A549 (cell line): ENCODE data around the gene TSPAN3.

ENCODE experiments used
- CTCF ChIP-seq: fragments of >200 bp; sonication (Bioruptor Twin); formaldehyde crosslinking; IDR thresholded peaks from 3 replicates; pipeline ENCODE4 v1.5.1; 2016
- E2F6 ChIP-seq: IDR thresholded peaks from 2 replicates; pipeline ENCODE4 v1.6.1; 2012; ENCODE audit warnings: low read depth, borderline replicate concordance
- JUNB ChIP-seq: fragments of >200 bp; sonication (Bioruptor Twin); formaldehyde crosslinking; IDR thresholded peaks from 2 replicates; pipeline ENCODE4 v1.6.1; 2016
- MAX ChIP-seq: IDR thresholded peaks from 2 replicates; pipeline ENCODE4 v1.6.1; 2012
- POLR2A ChIP-seq: IDR thresholded peaks from 2 replicates; pipeline ENCODE4 v1.6.1; 2012; ENCODE audit warnings: mild to moderate bottlenecking, low read length
- RAD21 ChIP-seq, 2 experiments: fragments of >200 bp in 1 of 2; sonication (Bioruptor Twin) in 1 of 2; formaldehyde crosslinking in 1 of 2; IDR thresholded peaks in 1 of 2; conservative IDR thresholded peaks in 1 of 2; 2 replicates in 1 of 2; 3 replicates in 1 of 2; pipeline ENCODE4 v1.6.1; 2012 to 2018; ENCODE audit warnings: inconsistent platforms in 1 of 2
- TP53 ChIP-seq: fragments of 250-450 bp; sonication (Bioruptor Pico); IDR thresholded peaks from 2 replicates; pipeline ENCODE4 v1.5.0; 2021; ENCODE audit warnings: mild to moderate bottlenecking, moderate library complexity
- TF ChIP-seq, protein P1 (sequence below): fragments of 450-650 bp; IDR thresholded peaks from 2 replicates; pipeline ENCODE4 v1.6.1; 2014; ENCODE audit warnings: antibody characterized with exemption

DNA sequence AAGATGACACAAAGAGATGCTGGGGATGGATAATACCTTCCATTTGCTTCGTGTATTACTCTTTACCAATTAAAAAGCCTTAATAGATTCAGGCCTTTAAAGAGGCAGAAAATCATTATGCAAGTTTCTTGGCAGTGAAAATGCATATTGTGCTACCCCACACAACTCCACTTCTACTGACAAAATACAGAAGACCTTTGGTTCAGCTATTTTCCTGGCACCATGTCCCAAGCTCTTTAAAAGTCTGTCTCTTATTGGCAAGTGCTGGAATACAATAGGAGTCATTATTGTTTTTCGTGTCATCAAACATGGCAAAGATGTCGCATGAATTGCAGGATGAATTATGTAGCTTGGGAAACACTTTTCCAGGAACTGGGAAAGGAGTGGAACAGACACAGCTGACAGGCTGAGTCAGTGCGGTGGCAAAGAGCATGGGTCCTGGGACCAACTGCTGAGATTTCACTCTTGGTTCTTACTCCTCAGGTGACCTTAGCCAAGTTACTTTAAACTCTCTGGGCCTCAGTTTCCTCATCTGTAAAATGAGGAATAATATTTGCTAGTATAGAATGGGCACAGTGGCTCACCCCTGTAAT lies 5.5 kb upstream of the TSPAN3 start:
- no peak for TF ChIP-seq CTCF
- TF ChIP-seq POLR2A: no peak
- no peak for TF ChIP-seq RAD21 (conservative IDR thresholded peaks at IDR 0.05 in 1 of 2, IDR thresholded peaks at IDR 0.05 in 1 of 2)
- no peak for TF ChIP-seq JUNB
- no peak for TF ChIP-seq E2F6
- TF ChIP-seq MAX: no peak
- TF ChIP-seq TP53 (CRISPR knock-in tag): no peak
- TF ChIP-seq, protein P1, sequence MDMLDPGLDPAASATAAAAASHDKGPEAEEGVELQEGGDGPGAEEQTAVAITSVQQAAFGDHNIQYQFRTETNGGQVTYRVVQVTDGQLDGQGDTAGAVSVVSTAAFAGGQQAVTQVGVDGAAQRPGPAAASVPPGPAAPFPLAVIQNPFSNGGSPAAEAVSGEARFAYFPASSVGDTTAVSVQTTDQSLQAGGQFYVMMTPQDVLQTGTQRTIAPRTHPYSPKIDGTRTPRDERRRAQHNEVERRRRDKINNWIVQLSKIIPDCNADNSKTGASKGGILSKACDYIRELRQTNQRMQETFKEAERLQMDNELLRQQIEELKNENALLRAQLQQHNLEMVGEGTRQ: no peak
